HCT116 (cell line): Measurements from ENCODE around the gene HOXC12. TPM values are rescaled to one million over a fixed set of nuclear protein-coding genes. Genes with fewer than 3 reads are reported as not detected.

ENCODE experiments used
- ATAC-seq: fragments of 200-7000 bp; cut with Tn5 transposase; 2 replicates; pipeline ENCODE4 v1.9.1; 2020; ENCODE audit warnings: mild to moderate bottlenecking, moderate library complexity
- BruUV-seq: library from RNA; stranded (reverse); fragments of 400-500 nt; replicated peaks from 2 replicates; lab custom pipeline; 2021; lab: Mats Ljungman, UMichigan
- CTCF ChIA-PET: fragments of 300-600 bp; sonication (Branson Sonifier 250); formaldehyde crosslinking; loops from one replicate; lab custom pipeline; 2021; ENCODE audit warnings: antibody characterized with exemption; lab: Charles Lee
- POLR2A ChIA-PET: fragments of 300-600, 350-600 bp; sonication (Branson Sonifier 250); formaldehyde crosslinking; loops from one replicate; lab custom pipeline; 2021; ENCODE audit warnings: antibody characterized with exemption; lab: Charles Lee
- RAD21 ChIA-PET, 2 experiments: fragments of 300-600 bp; sonication (Branson Sonifier 250); formaldehyde crosslinking; loops; one replicate each; lab custom pipeline; 2023; ENCODE audit warnings: low total read pairs in 2 of 2; ENCODE audit not compliant: uncharacterized antibody in 2 of 2, unreplicated experiment in 2 of 2, low non-redundant PET in 1 of 2; lab: Charles Lee
- DNase-seq: peaks from one replicate; pipeline ENCODE4 v3.0.0-alpha.2; 2010; ENCODE audit warnings: low read depth, low spot score
- H2AFZ ChIP-seq: fragments of 200-600 bp; shearing (Covaris generic), sonication (generic); 2 replicates; pipeline ENCODE4 v1.6.1; 2017; ENCODE audit warnings: low read depth, mixed run types, mixed read lengths, antibody characterized with exemption, low read length; ENCODE audit not compliant: poor library complexity, severe bottlenecking
- H3K27ac ChIP-seq: 2 replicates; pipeline ENCODE4 v1.5.1; 2012; ENCODE audit warnings: low read depth, low read length
- H3K27me3 ChIP-seq: fragments of 200-600 bp; sonication (generic); 2 replicates; pipeline ENCODE4 v1.6.1; 2016; ENCODE audit warnings: mixed run types, low read length, mixed read lengths; ENCODE audit not compliant: insufficient read depth
- H3K36me3 ChIP-seq, 2 experiments: fragments of 200-500 bp in 1 of 2; fragments of 200-600 bp in 1 of 2; sonication (Bioruptor generic) in 1 of 2; sonication (generic) in 1 of 2; 2 replicates each; pipeline versions ENCODE4 v1.5.1 to v1.6.1; 2014 to 2016; ENCODE audit warnings: low read length in 2 of 2, inconsistent platforms in 1 of 2, mixed read lengths in 1 of 2, mixed run types in 1 of 2; ENCODE audit not compliant: insufficient read depth in 2 of 2, control insufficient read depth in 1 of 2
- H3K4me1 ChIP-seq, 2 experiments: fragments of 200-600 bp in 1 of 2; sonication (generic) in 1 of 2; 2 replicates each; pipeline versions ENCODE4 v1.5.1 to v1.6.1; 2012 to 2017; ENCODE audit warnings: low read length in 2 of 2, inconsistent platforms in 1 of 2, mild to moderate bottlenecking in 1 of 2, mixed read lengths in 1 of 2, mixed run types in 1 of 2, moderate library complexity in 1 of 2; ENCODE audit not compliant: insufficient read depth in 2 of 2, control insufficient read depth in 1 of 2
- H3K4me2 ChIP-seq: fragments of 200-600 bp; sonication (generic); 2 replicates; pipeline ENCODE4 v1.6.1; 2017; ENCODE audit warnings: mixed run types, low read length, mixed read lengths
- H3K4me3 ChIP-seq, 2 experiments: fragments of 200-600 bp in 1 of 2; sonication (generic) in 1 of 2; replicated peaks in 1 of 2; 2 replicates each; pipeline ENCODE4 v1.5.1; 2011 to 2016; ENCODE audit warnings: low read length in 2 of 2, control low read depth in 1 of 2, low read depth in 1 of 2, mild to moderate bottlenecking in 1 of 2, mixed read lengths in 1 of 2, mixed run types in 1 of 2
- H3K79me2 ChIP-seq: fragments of 200-600 bp; sonication (generic); 2 replicates; pipeline ENCODE4 v1.6.1; 2017; ENCODE audit warnings: mild to moderate bottlenecking, mixed run types, low read length, moderate library complexity, mixed read lengths; ENCODE audit not compliant: insufficient read depth
- H3K9ac ChIP-seq: fragments of 200-600 bp; sonication (generic); 2 replicates; pipeline ENCODE4 v1.6.1; 2016; ENCODE audit warnings: low read length, mixed read lengths
- H3K9me2 ChIP-seq: fragments of 200-600 bp; sonication (generic), shearing (Covaris generic); 2 replicates; pipeline ENCODE4 v1.6.1; 2017; ENCODE audit warnings: mixed run types, mild to moderate bottlenecking, moderate library complexity; ENCODE audit not compliant: insufficient read depth
- H3K9me3 ChIP-seq, 2 experiments: fragments of 200-500 bp in 1 of 2; fragments of 200-600 bp in 1 of 2; sonication (Bioruptor generic) in 1 of 2; sonication (generic) in 1 of 2; 2 replicates each; pipeline ENCODE4 v1.6.1; 2014 to 2017; ENCODE audit warnings: low read length in 2 of 2, mixed read lengths in 2 of 2, inconsistent platforms in 1 of 2, low read depth in 1 of 2, mild to moderate bottlenecking in 1 of 2, mixed run types in 1 of 2, moderate library complexity in 1 of 2; ENCODE audit not compliant: control insufficient read depth in 1 of 2, insufficient read depth in 1 of 2
- H4K20me1 ChIP-seq: fragments of 200-600 bp; sonication (generic), shearing (Covaris generic); 2 replicates; pipeline ENCODE4 v1.6.1; 2017; ENCODE audit warnings: mixed run types, mild to moderate bottlenecking, moderate library complexity; ENCODE audit not compliant: insufficient read depth
- CBX3 ChIP-seq: IDR thresholded peaks from 2 replicates; pipeline ENCODE4 v1.6.1; 2012; ENCODE audit warnings: low read depth
- EGR1 ChIP-seq: IDR thresholded peaks from 2 replicates; pipeline ENCODE4 v1.6.1; 2012; ENCODE audit warnings: low read depth
- JUND ChIP-seq: IDR thresholded peaks from 2 replicates; pipeline ENCODE4 v1.6.1; 2012
- POLR2A ChIP-seq: IDR thresholded peaks from 2 replicates; pipeline ENCODE4 v1.7.0; 2011; ENCODE audit warnings: borderline replicate concordance; ENCODE audit not compliant: insufficient read depth, insufficient read length; ENCODE audit errors: extremely low read depth
- POLR2AphosphoS5 ChIP-seq: IDR thresholded peaks from 2 replicates; pipeline ENCODE4 v1.6.1; 2011; ENCODE audit warnings: mild to moderate bottlenecking, low read depth, low read length, moderate library complexity
- SP1 ChIP-seq: IDR thresholded peaks from 2 replicates; pipeline ENCODE4 v1.6.1; 2012; ENCODE audit warnings: low read depth
- YY1 ChIP-seq: IDR thresholded peaks from 2 replicates; pipeline ENCODE4 v1.6.1; 2011; ENCODE audit warnings: low read length, low read depth, moderate library complexity, mild to moderate bottlenecking; ENCODE audit not compliant: insufficient replicate concordance; ENCODE audit errors: extremely low read depth
- ZNF274 ChIP-seq: fragments of 200-500 bp; sonication (Bioruptor generic); IDR thresholded peaks from 2 replicates; pipeline ENCODE4 v1.6.1; 2014; ENCODE audit warnings: mild to moderate bottlenecking, low read depth, low read length, inconsistent platforms
- intact Hi-C: fragments of 100-400 bp; cut with micrococcal nuclease; formaldehyde crosslinking; loops from 2 replicates; pipeline ENCODE4 v1.10.0; 2022
- total RNA-seq: library from RNA; stranded (reverse); gene quantifications from one replicate; pipeline ENCODE4 v1.2.1, GENCODE V29; 2021; ENCODE audit not compliant: unreplicated experiment
- TF ChIP-seq, protein P1 (sequence below): IDR thresholded peaks from 2 replicates; pipeline ENCODE4 v1.6.1; 2012; ENCODE audit warnings: low read depth
- TF ChIP-seq, protein P2 (sequence below): IDR thresholded peaks from 2 replicates; pipeline ENCODE4 v1.6.1; 2012
- TF ChIP-seq, protein P3 (sequence below): IDR thresholded peaks from 2 replicates; pipeline ENCODE4 v1.6.1; 2012

The HOXC12 gene
- total RNA-seq, 1 experiment from 2014 or later: not detected

GRCh38 chr12:53938326-53939140, 16.2 kb upstream of the HOXC12 start, which contains the start of gene HOXC13:
TSS of gene HOXC13 (plus strand) at chr12:53938831. CDS start at chr12:53938907, 76 bp downstream.
- peak within 1 kb of the TSS in 1 of 2 experiments; percentile 39; a peak in 2 of 4 replicates for H3K4me3 ChIP-seq
- DNase-seq (peak; percentile 95), ATAC-seq (peak; percentile 98)
- no TSS peak for BruUV-seq
- 0 out of 2 replicates have a peak, but pooled peaks cover 3% of the 10 kb centered on the region for H3K27me3 ChIP-seq
- peak within 1 kb of the TSS; percentile 17; the same call in 1 of the 2 replicates for H3K9ac ChIP-seq
- peak within 1 kb of the TSS; percentile 45 for H2AFZ ChIP-seq
- peaks cover 8 to 15% of the 10 kb centered on the region in 2 experiments; a peak in 3 of 4 replicates for H3K4me1 ChIP-seq
- H3K27ac ChIP-seq: peak within 1 kb of the TSS; percentile 35; the same call in 1 of the 2 replicates
- RAD21 ChIA-PET: interaction anchor here in 1 of 2 experiments (0.8 kb wide), 1 partner anchor 94 kb away, joined by 3 read pairs; no protein-coding TSS in a partner anchor
- intact Hi-C loops: no loop called here
- no peaks in the 10 kb centered on the region for H4K20me1 ChIP-seq
- POLR2A ChIA-PET: interaction anchor here (1.5 kb wide), 1 partner anchor 15 kb away, joined by 4 read pairs; no protein-coding TSS in a partner anchor
- no peaks in the 10 kb centered on the region for H3K9me2 ChIP-seq
- peak; percentile 14 for TF ChIP-seq YY1
- TF ChIP-seq, protein P1, sequence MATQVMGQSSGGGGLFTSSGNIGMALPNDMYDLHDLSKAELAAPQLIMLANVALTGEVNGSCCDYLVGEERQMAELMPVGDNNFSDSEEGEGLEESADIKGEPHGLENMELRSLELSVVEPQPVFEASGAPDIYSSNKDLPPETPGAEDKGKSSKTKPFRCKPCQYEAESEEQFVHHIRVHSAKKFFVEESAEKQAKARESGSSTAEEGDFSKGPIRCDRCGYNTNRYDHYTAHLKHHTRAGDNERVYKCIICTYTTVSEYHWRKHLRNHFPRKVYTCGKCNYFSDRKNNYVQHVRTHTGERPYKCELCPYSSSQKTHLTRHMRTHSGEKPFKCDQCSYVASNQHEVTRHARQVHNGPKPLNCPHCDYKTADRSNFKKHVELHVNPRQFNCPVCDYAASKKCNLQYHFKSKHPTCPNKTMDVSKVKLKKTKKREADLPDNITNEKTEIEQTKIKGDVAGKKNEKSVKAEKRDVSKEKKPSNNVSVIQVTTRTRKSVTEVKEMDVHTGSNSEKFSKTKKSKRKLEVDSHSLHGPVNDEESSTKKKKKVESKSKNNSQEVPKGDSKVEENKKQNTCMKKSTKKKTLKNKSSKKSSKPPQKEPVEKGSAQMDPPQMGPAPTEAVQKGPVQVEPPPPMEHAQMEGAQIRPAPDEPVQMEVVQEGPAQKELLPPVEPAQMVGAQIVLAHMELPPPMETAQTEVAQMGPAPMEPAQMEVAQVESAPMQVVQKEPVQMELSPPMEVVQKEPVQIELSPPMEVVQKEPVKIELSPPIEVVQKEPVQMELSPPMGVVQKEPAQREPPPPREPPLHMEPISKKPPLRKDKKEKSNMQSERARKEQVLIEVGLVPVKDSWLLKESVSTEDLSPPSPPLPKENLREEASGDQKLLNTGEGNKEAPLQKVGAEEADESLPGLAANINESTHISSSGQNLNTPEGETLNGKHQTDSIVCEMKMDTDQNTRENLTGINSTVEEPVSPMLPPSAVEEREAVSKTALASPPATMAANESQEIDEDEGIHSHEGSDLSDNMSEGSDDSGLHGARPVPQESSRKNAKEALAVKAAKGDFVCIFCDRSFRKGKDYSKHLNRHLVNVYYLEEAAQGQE: no peak
- TF ChIP-seq, protein P2, sequence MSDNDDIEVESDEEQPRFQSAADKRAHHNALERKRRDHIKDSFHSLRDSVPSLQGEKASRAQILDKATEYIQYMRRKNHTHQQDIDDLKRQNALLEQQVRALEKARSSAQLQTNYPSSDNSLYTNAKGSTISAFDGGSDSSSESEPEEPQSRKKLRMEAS: peak; percentile 95
- TF ChIP-seq, protein P3, sequence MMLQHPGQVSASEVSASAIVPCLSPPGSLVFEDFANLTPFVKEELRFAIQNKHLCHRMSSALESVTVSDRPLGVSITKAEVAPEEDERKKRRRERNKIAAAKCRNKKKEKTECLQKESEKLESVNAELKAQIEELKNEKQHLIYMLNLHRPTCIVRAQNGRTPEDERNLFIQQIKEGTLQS: no peak
- TF ChIP-seq SP1: peak; percentile 80
- no peak for TF ChIP-seq CBX3
- TF ChIP-seq POLR2A: no peak
- no peak for TF ChIP-seq POLR2AphosphoS5
- peak; percentile 49; the same call in 1 of the 2 replicates for TF ChIP-seq EGR1
- no peak for TF ChIP-seq ZNF274
- TF ChIP-seq JUND: no peak
- H3K4me2 ChIP-seq: peak within 1 kb of the TSS; percentile 65
- no peaks in the 10 kb centered on the region for H3K79me2 ChIP-seq
- H3K36me3 ChIP-seq: no peaks in the 10 kb centered on the region
- no peaks in the 10 kb centered on the region for H3K9me3 ChIP-seq
- CTCF ChIA-PET: no interaction called here
